ENCODE measurements around the gene GPR15LG.

GRCh38 chr10:84156009-84156408 lies 17.6 kb upstream of the GPR15LG start:
- TF ChIP-seq, protein P1, sequence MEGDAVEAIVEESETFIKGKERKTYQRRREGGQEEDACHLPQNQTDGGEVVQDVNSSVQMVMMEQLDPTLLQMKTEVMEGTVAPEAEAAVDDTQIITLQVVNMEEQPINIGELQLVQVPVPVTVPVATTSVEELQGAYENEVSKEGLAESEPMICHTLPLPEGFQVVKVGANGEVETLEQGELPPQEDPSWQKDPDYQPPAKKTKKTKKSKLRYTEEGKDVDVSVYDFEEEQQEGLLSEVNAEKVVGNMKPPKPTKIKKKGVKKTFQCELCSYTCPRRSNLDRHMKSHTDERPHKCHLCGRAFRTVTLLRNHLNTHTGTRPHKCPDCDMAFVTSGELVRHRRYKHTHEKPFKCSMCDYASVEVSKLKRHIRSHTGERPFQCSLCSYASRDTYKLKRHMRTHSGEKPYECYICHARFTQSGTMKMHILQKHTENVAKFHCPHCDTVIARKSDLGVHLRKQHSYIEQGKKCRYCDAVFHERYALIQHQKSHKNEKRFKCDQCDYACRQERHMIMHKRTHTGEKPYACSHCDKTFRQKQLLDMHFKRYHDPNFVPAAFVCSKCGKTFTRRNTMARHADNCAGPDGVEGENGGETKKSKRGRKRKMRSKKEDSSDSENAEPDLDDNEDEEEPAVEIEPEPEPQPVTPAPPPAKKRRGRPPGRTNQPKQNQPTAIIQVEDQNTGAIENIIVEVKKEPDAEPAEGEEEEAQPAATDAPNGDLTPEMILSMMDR (IDR thresholded peaks at IDR 0.05; ENCODE audit: low read length), result no peak
- TF ChIP-seq EZH2phosphoT487 (IDR thresholded peaks at IDR 0.05; ENCODE audit: low read length) (no peak), EZH2 (optimal IDR thresholded peaks at IDR 0.05; ENCODE audit: low read depth, low read length) (no peak)
